Measurements from ENCODE around the gene ACO2.
"Not testable (repeated sequence)": the region's sequence is repeated elsewhere in the genome, so short reads cannot be mapped to it uniquely, and the experiment has no call there.

Gene ACO2

DNA sequence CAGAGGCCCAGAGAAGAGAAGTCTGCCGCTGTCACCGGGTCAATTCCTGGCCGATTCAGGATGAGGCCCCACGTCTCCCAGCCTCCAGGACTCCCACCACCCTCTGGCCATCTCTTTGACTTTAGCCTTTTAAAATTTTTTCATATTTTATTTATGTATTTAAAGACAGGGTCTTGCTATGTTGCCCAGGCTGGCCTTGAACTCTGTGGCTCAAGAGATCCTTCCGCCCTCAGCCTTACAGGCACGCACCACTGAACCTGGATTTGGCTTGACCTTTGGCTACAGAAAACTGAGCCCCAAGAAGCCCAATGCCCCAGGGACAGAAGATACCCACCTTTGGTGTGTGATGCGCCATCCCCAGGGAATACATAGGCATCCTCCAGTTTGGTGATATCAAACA, 71.4 kb downstream of the ACO2 start:
- DNase-seq (ENCODE audit: low spot score): no peak

DNA sequence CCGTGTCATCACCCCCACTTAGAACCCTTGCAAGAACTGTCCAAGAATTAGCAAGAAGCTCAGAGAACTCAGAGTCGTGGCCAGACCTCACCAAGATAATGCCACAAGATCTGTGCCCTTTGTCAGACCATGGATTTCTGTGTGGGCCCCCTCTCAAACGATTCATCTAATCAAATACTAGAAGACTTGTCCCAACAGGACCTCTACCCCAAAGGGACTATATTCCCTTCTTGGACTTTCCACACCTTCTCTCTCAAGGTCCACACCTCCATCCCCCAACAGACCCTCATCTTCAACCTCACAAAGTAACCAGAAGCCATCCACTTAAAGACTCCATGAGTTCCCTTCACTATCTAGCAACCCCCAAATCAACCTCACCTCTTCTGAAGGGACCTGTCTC, 72.6 kb downstream of the ACO2 start:
- no peak for DNase-seq (ENCODE audit: low spot score)

DNA sequence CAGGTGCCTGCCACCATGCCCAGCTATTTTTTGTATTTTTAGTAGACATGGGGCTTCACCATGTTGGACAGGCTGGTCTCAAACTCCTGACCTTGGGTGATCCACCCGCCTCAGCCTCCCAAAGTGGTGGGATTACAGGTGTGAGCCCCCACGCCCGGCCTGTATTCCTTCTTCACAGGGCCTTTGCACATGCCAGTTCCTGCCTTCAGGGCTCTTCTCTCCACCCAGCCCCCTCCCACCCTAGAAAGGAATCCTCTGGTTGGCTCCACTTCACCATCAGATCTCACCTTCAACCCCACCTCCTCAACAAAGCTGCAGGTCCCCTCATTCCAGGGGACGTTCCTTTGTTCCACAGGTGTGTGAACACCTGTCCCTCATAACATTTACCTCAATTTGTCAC, 73.3 kb downstream of the ACO2 start:
- DNase-seq (ENCODE audit: low spot score): no peak

DNA sequence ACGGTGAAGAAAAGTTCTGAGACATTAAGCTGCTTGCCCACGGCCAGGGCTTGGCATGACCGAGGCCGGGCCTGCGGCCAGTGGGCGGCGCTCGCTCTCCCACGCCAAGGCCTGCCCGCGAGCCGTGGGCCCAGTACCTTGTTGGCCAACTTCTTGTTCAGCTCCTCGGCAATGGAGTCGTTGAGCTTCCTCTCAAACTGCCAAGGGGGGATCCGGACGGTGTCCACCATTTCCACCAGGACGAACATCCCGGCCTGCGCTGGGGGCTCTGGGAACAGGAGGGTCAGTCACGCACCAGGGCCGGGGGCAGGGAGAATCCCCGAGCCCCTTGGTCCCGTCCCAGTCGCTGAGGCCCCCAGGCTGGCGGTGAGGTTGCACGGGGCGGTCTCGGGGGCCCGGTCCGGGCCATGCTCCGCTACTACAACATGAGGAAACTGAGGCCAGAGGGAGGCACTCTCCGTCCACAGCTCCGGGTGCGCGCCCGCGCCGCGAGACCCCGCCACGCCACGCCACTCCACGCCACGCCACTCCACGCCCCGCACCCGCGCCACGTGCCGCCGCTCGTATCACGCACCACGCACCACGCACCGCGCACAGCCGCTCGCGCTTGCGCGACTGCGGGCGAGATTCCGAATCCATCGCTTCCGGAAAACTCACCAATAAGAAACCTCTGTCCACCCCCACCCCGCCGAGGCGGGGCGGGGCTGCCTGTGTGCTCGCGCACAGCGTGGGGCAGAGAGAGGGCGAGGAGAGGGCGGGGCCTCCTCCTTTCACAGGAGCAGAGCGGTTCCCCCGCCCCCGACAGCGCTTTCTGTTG, 75.1 kb downstream of the ACO2 start, which contains the start of gene POLR3H:
TSS of gene POLR3H (minus strand) at position 617 of the 817 bp plus-strand sequence. CDS start at position 248, 369 bp downstream.
- DNase-seq (ENCODE audit: low spot score): peak; percentile 99

DNA sequence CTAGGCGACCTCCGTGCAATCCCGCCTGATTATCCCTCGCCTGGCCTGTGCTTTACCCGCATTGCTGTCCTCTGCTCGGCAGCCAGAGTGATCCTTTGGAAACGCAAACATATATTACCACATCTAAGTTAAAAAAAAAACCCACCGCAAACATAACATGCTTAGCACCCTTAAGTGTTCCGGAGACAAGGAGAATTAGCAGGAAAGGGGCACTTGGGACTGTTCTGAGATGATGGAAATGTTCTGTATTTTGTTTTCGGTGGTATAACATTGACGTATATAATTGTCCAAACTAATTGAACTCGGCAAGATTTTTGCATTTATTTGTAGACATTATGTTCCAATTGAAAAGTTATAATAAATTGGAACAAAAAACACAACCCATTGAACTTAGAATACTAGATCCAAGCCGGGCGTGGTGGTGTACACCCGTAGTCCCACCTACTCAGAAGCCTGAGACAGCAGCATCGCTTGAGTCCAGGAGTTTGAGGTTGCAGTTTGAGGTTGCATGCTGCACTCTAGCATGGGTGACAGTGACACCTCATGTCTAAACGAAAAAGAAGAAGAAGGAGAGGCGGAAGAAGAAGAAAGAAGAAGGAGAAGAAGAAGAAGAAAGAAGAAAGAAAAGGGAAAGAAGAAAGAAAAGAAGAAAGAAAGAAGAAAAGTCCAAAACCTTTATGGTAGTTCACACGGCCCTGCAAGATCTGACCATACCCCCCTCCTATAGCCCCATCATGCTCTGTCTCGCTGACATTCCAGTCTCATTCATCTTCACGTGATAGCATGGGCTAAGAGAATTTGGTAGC, 76.0 kb downstream of the ACO2 start:
- DNase-seq (ENCODE audit: low spot score): no peak

DNA sequence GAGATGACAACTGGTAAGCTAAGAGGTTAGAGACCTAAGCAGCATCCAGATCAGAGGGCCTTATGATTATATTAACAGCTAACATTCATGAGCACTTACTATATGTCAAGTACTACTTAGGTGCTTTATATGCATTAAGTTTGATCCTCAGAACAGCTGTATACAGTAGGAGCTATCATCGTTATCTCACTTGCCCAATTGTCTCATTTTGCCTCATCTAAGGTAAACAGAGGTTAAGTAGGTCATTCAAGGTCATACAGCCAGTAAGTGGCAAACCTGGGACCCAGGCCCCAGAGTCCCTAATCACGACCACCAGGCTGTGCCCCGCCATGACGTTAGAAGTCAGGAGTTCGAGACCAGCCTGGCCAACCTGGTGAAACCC, 79.9 kb downstream of the ACO2 start:
- no peak for DNase-seq (ENCODE audit: low spot score)

DNA sequence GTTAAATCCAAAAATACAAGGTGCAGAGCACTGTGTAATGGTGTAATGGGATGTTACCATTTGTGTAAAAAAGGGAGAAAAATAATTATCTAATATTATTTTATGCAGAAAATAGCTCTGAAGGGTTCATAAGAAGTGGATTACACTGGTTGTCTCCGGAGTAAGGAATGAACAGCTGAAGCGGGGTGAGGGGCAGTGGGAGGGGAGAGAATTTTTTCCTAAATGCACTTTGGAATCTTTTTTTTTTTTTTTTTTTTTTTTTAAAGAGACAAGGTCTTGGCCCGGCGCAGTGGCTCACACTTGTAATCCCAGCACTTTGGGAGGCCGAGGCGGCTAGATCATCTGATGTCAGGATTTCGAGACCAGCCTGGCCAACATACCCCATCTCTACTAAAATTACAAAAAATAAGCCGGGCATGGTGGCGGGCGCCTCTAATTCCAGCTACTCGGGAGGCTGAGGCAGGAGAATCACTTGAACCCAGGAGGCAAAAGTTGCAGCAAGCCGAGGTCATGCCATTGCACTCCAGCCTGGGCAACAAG, 82.1 kb downstream of the ACO2 start:
- no peak for DNase-seq (ENCODE audit: low spot score)

DNA sequence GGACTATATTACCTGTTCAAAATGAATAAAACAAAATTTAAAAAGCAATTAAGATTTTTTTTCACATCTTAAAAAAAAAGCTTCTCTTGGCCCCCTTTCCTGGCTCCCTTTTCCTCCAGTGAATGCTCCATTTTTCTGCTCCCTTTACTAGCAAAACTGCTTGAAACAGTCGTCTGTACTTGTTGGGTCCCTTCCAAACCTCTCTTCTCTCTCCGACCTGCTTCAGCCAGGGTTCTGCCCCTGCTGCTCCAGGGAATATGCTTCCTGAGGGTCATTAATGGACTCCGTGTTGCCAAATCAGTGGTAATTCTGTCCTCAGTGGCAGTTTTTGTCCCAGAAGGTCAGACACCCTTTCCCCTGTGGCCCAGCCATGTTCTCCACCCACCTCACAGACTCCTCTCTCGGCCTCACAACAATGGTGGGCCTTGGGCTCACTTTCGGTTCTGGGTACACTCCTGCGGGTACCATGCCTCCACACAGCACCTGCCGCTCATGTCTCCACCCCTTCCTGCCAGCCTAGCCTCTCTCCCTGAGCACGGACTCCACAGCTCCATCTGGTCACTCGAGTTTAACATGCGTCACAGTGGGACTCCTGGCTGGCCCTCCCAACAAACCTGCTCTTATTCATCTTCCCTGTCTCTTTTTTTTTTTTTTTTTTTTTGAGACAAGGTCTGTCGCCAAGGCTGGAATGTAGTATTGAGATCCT, 83.1 kb downstream of the ACO2 start:
- no peak for DNase-seq (ENCODE audit: low spot score)

DNA sequence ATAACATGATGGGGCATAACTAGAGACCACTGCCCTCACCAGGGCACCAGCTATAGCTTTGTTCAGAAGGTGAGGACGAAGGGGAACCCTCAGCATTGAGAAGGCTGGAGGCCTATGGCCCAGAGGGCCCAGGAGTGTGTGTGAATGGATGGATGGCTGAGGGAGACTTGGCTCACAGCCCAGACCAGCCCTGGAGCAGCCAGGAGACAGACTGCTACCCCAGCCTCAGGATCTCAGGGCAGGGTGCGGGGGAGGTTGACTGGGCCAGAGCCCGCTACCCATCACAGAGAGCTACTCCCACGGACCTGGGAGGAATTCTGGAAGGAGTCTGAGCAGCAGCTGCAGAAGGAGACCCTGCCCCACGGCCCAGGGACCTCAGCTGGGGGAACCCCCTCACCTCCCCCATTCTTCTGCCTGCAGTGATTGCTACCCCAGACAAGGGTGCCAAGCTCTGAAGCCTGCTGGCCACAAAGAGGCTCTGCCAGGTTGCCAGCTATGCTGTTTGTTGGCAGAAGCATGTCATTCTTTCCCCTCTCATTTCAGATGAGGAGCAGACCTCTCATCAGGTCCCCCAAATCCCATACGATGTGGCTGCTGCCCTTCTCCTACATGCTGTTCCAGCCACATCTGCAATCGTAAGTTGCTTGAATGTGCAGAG, 86.5 kb downstream of the ACO2 start:
- DNase-seq (ENCODE audit: low spot score): no peak

DNA sequence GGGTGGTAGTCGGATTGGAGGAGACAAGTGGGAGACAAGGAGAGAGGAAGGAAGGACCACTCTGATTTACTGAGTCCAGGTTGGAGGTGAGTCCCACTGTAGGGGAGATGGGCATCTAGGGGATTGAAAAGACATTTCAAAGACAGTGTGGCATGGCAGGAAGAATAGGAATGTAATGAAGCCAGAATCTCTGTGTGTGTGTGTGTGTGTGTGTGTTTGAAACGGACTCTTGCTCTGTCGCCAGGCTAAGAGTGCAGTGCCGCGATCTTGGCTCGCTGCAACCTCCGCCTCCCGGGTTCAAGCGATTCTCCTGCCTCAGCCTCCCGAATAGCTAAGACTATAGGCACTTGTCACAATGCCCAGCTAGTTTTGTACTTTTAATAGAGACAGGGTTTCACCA, 87.6 kb downstream of the ACO2 start:
- DNase-seq (ENCODE audit: low spot score): no peak

DNA sequence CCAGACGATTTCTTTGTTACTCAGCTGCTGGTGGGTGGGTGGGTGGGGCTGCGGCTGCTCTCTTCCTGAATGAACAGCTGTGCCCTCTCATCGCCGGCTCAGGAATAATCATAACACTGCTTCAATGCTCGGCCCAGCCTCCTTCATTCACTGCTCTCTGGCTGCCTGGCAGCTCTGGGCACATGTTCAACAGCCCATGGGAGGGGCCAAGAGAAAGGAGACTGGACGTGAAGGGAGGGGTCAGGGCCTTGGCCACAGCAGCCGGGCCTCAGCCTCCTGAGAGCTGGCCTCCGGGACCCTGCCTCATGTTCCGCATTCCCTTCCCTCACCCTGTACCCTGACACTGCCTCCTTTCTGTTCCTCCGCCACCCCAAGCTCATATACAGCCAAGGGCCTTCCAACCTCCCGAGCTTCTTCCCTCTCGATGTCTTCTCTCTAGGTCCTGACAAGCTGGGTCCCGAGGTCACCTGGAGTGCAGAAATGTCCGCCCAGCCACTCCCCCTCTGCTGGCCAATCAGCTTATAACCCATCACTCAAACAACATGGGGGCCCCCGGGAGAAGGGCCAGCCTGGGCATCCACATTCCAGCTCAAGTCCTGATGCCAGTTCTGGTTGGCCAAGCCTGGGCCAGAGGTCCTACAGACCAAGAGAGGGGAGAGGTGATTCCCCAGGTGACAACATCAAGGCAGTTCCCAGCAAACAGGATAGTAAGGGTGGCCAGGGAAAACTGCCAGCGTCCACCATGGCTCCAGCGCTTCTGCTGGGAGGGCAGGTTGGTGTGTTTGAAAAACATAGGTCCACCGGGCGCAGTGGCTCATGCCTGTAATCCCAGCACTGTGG, 88.7 kb downstream of the ACO2 start:
- DNase-seq (ENCODE audit: low spot score): no peak

DNA sequence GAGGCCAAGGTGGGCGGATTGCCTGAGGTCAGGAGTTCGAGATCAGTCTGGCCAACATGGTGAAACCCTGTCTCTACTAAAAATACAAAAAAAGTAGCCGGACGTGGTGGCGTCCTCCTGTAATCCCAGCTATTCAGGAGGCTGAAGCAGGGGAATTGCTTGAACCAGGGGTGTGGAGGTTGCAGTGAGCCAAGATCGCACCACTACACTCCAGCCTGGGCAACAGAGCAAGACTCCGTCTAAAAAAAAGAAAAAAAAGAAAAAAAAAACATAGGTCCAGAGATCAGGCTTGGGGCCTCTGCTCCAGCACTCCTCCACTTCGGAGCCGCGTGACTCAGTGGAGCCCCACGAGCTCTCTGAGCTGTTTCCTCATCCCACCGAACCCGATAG, 89.3 kb downstream of the ACO2 start:
- not testable (repeated sequence) for DNase-seq (ENCODE audit: low spot score)

DNA sequence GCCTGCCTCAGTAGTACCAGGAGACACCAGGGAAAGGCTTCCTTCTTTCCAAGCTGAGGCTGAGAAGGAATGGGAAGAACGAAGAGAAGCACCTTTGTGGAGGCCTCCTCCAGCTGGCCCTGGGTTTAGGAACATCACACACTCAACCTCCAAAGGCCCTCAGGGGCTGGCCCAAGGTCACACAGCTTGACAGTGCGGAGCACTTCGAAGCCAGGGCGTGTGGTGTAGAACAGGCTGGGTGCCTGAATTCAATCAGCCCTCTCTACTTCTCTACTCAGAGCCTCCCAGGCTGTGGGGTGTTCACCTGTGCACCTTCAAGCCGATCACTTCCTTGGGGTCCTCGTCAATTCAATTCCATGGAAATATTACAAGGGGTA, 91.2 kb downstream of the ACO2 start:
- DNase-seq (ENCODE audit: low spot score): no peak

DNA sequence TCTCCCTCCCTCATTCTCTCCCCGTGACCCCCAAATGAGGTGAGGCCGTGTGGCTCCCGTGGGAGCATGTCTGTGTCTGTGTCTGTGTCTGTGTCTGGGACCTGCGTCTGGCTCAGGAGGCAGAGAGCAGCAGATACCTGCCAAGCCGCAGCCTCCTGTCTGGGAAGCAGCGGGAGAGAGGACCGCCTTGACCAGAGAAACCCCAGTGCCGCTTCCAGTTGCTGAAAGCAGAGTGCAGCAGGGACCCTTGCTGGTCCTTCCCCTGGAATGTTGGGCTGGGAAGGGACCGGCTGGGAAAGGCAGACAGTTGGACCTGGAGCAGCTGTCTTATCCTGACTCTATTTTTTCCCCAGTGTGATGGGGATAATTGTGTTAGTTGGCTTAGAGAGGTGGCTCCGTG, 92.4 kb downstream of the ACO2 start:
- DNase-seq (ENCODE audit: low spot score): no peak

DNA sequence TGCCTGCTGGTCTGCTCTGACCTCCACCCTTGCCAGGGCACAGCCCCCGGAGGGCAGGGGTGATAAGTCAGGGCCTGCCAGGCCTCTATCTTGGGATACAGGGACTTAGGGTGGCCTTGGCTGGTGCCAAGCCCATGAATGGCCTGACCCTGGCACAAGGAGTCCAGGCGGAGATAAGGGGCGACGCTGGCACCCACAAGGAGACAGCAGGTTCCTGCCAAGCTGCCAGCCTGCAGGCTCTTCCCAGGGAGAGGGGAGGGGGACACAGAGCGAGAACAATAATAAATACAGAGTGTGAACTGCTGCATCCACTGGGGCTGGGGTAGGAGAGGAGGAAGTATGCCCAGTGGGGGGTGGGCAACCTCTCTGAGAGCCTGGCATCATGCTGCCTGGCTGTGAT, 92.9 kb downstream of the ACO2 start:
- DNase-seq (ENCODE audit: low spot score): peak; percentile 52

DNA sequence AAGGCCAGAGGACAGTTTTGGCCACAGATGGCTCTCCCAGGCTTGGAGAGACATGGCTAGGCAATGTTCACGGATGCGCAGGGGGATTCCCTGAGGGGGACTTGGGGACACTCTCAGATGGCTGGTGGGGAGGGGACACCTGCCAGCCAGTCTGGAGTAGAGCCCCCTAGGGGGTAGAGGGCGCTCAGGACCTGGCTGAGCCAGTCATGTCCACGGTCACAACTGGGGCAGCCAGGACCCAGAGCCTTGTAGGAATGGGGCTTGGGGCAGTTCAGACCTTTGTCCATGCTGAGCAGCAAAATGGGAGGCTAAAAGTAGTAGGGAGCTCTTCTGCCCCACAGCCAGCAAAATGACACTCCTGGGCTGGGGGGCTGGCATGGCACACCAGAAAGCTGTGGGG, 93.5 kb downstream of the ACO2 start:
- DNase-seq (ENCODE audit: low spot score): no peak

DNA sequence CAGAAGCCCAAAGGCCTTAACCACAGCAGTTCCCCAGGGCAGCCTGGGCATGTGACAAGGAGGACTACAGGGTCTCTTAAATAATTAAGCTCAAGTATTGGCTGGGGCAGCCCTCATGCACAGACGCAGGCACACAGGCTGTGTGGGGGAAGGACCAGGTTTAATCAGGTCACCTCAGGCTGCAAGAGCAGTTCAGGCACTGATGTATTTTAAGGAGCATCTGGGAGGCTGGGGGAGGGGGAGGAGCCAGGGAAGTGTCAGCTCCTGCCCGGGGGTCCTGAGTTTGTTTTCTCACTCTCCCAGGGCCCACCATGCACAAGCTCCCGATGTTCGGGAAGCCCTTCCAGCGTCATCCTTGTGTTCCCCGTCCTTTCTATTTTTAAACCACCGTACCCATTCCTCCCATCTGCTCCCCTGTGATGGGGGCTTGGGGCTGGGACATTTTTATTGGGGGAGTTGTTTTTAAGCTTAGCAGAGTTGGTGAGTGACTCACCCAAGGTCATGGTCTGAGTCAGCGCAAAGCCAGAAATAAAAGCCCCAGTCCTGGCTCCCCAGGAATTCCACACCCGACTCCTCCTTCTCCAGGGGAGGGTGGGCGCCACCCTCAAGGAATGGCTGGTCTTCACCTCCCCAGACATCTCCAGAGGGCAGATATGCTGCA, 94.3 kb downstream of the ACO2 start:
- DNase-seq (ENCODE audit: low spot score): no peak

DNA sequence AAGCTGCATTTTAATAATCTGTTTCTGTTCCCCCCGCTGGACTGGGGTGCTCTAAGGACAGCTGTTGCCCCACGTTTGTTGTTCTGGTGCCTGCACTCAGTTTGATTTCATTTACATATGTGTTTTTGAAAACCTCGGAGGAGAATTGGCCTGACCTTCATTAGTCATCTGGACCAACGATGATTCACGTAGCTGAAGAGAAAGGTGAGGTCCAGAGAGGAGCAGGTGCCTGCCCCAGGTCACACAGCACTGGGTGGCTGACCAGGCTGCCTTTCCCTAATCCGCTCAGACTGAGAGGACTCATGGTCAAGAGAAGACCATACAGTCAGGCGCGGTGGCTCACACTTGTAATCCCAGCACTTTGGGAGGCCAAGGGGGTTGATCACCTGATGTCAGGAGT, 95.6 kb downstream of the ACO2 start:
- no peak for DNase-seq (ENCODE audit: low spot score)

DNA sequence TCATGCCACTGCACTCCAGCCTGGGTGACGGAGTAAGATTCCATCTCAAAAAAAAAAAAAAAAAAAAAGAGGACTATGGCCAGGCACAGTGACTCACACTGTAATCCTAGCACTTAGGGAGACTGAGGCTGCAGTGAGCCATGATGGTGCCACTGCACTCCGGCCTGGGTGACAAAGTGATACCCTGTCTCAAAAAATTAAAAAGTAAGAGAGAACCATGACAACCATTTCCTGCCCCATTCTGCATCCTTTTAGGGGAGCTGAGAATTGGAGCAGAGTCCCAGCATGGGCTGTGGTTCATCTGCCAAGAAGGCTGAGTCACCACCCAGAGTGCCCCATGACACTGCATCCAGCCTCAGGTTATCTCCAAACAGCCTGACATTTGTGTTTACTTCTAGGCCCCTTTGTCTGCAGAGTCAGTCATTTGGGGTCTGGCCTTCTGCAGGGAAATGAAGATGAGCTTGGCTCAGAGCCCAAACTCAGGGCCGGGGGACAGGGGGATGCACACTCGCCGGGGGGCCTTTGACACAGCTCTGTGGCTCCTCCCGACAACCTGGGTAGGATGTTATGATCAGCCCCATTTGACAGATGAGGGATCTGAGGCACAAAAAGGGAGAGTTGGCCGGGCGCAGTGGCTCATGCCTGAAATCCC, 96.6 kb downstream of the ACO2 start:
- DNase-seq (ENCODE audit: low spot score): peak; percentile 90

DNA sequence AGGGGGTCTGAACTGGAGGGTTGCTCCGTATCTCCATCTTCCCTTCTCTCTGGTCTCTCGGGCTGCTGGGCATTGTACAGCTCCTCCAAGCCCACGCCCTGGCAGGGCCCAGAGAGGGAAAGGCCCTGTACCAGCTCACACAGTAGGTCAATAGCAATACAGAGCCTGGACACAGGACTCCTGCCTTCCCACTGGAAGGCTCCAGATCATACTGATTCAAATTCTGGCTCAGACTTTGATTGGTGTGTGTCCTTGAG, 98.5 kb downstream of the ACO2 start:
- DNase-seq (ENCODE audit: low spot score): no peak
